Mesenchymal stem cell (in vitro differentiated cells and primary cell): ENCODE data around the gene ARMC8. TPM values are rescaled to one million over a fixed set of nuclear protein-coding genes. Genes with fewer than 3 reads are reported as not detected.

Experiments used
- DNase-seq: peaks from one replicate; pipeline ENCODE4 v3.0.0-alpha.2; 2013
- H2AFZ ChIP-seq: one replicate; pipeline ENCODE4 v1.6.1; 2013; ENCODE audit warnings: low read depth, mild to moderate bottlenecking, control low read depth, inconsistent platforms, low read length, moderate library complexity
- H2AK5ac ChIP-seq: 2 replicates; pipeline ENCODE4 v1.6.1; 2013; ENCODE audit warnings: low read length, moderate library complexity, mild to moderate bottlenecking, inconsistent platforms; ENCODE audit not compliant: severe bottlenecking
- H2BK120ac ChIP-seq: one replicate; pipeline ENCODE4 v1.6.1; 2013; ENCODE audit warnings: low read depth, mild to moderate bottlenecking, inconsistent platforms, low read length, moderate library complexity
- H2BK12ac ChIP-seq, 2 experiments: one replicate each; pipeline ENCODE4 v1.6.1; 2013; ENCODE audit warnings: inconsistent platforms in 2 of 2, low read length in 2 of 2, mild to moderate bottlenecking in 2 of 2, moderate library complexity in 2 of 2, control low read depth in 1 of 2
- H2BK15ac ChIP-seq: one replicate; pipeline ENCODE4 v1.6.1; 2013; ENCODE audit warnings: mild to moderate bottlenecking, low read depth, inconsistent platforms; ENCODE audit not compliant: poor library complexity, severe bottlenecking
- H2BK5ac ChIP-seq: 2 replicates; pipeline ENCODE4 v1.6.1; 2013; ENCODE audit warnings: low read depth, mild to moderate bottlenecking, low read length, control low read depth, inconsistent platforms; ENCODE audit not compliant: poor library complexity, severe bottlenecking
- H3K14ac ChIP-seq, 2 experiments: one replicate each; pipeline ENCODE4 v1.6.1; 2013; ENCODE audit warnings: inconsistent platforms in 2 of 2, low read length in 2 of 2, control low read depth in 1 of 2, mild to moderate bottlenecking in 1 of 2, moderate library complexity in 1 of 2
- H3K18ac ChIP-seq, 2 experiments: one replicate each; pipeline ENCODE4 v1.6.1; 2013; ENCODE audit warnings: inconsistent platforms in 2 of 2, low read length in 2 of 2, control low read depth in 1 of 2, low read depth in 1 of 2, mild to moderate bottlenecking in 1 of 2
- H3K23ac ChIP-seq, 2 experiments: one replicate each; pipeline ENCODE4 v1.6.1; 2013; ENCODE audit warnings: inconsistent platforms in 2 of 2, low read length in 2 of 2, mild to moderate bottlenecking in 2 of 2, moderate library complexity in 2 of 2, control low read depth in 1 of 2
- H3K27ac ChIP-seq: 2 replicates; pipeline ENCODE4 v1.5.1; 2013; ENCODE audit warnings: mild to moderate bottlenecking, moderate library complexity, low read length, control low read depth, inconsistent platforms; ENCODE audit not compliant: poor library complexity, severe bottlenecking
- H3K27me3 ChIP-seq, 2 experiments: 2 replicates each; pipeline versions ENCODE4 v1.6.1 to v1.7.0; 2013; ENCODE audit warnings: low read length in 2 of 2, mild to moderate bottlenecking in 2 of 2, moderate library complexity in 2 of 2, control low read depth in 1 of 2, inconsistent platforms in 1 of 2; ENCODE audit not compliant: control insufficient read depth in 1 of 2, insufficient read depth in 1 of 2
- H3K36me3 ChIP-seq, 2 experiments: 2 replicates each; pipeline versions ENCODE4 v1.6.1 to v1.7.0; 2013; ENCODE audit warnings: low read length in 2 of 2, control low read depth in 1 of 2, inconsistent platforms in 1 of 2, low read depth in 1 of 2, mild to moderate bottlenecking in 1 of 2; ENCODE audit not compliant: insufficient read depth in 2 of 2, control insufficient read depth in 1 of 2
- H3K4ac ChIP-seq, 2 experiments: one replicate each; pipeline ENCODE4 v1.6.1; 2013; ENCODE audit warnings: inconsistent platforms in 2 of 2, low read length in 2 of 2, mild to moderate bottlenecking in 2 of 2, moderate library complexity in 2 of 2, control low read depth in 1 of 2, low read depth in 1 of 2
- H3K4me1 ChIP-seq: 2 replicates; pipeline ENCODE4 v1.6.1; 2013; ENCODE audit warnings: low read depth, low read length, control low read depth; ENCODE audit not compliant: control insufficient read depth, insufficient read depth
- H3K4me2 ChIP-seq: 2 replicates; pipeline ENCODE4 v1.6.1; 2013; ENCODE audit warnings: low read length, mild to moderate bottlenecking, inconsistent platforms; ENCODE audit not compliant: poor library complexity, severe bottlenecking
- H3K4me3 ChIP-seq, 2 experiments: 2 replicates each; pipeline versions ENCODE4 v1.5.1 to v1.7.0; 2013; ENCODE audit warnings: low read length in 2 of 2, mild to moderate bottlenecking in 2 of 2, control low read depth in 1 of 2, low read depth in 1 of 2; ENCODE audit not compliant: insufficient read depth in 1 of 2
- H3K79me1 ChIP-seq: replicated peaks from 2 replicates; pipeline ENCODE4 v1.6.1; 2013; ENCODE audit warnings: mild to moderate bottlenecking, control low read depth, low read length, inconsistent platforms; ENCODE audit not compliant: poor library complexity, severe bottlenecking
- H3K9ac ChIP-seq: 2 replicates; pipeline ENCODE4 v1.7.0; 2013; ENCODE audit warnings: mild to moderate bottlenecking, low read length, moderate library complexity
- H3K9me3 ChIP-seq: 2 replicates; pipeline ENCODE4 v1.7.0; 2013; ENCODE audit warnings: mild to moderate bottlenecking, low read length; ENCODE audit not compliant: control insufficient read depth
- H4K8ac ChIP-seq: one replicate; pipeline ENCODE4 v1.6.1; 2013; ENCODE audit warnings: inconsistent platforms, mild to moderate bottlenecking, low read length, moderate library complexity
- H4K91ac ChIP-seq: one replicate; pipeline ENCODE4 v1.6.1; 2013; ENCODE audit warnings: mild to moderate bottlenecking, low read length, inconsistent platforms
- WGBS: methylation state at CpG from one replicate; pipeline ENCODE4 v1.1.7; 2013; ENCODE audit warnings: mixed read lengths; 5-methylcytosine and 5-hydroxymethylcytosine counted together
- polyA plus RNA-seq, 2 experiments: library from polyadenylated mRNA; stranded (reverse); fragments of 200-250 nt; gene quantifications; one replicate each; pipeline ENCODE4 v1.2.3, GENCODE V29; 2013

ARMC8 gene, protein sequence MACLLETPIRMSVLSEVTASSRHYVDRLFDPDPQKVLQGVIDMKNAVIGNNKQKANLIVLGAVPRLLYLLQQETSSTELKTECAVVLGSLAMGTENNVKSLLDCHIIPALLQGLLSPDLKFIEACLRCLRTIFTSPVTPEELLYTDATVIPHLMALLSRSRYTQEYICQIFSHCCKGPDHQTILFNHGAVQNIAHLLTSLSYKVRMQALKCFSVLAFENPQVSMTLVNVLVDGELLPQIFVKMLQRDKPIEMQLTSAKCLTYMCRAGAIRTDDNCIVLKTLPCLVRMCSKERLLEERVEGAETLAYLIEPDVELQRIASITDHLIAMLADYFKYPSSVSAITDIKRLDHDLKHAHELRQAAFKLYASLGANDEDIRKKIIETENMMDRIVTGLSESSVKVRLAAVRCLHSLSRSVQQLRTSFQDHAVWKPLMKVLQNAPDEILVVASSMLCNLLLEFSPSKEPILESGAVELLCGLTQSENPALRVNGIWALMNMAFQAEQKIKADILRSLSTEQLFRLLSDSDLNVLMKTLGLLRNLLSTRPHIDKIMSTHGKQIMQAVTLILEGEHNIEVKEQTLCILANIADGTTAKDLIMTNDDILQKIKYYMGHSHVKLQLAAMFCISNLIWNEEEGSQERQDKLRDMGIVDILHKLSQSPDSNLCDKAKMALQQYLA
- 33.1 TPM for polyA plus RNA-seq (2013, experiment 1 of 2)
- polyA plus RNA-seq (2013, experiment 2 of 2) = 30.9 TPM

DNA sequence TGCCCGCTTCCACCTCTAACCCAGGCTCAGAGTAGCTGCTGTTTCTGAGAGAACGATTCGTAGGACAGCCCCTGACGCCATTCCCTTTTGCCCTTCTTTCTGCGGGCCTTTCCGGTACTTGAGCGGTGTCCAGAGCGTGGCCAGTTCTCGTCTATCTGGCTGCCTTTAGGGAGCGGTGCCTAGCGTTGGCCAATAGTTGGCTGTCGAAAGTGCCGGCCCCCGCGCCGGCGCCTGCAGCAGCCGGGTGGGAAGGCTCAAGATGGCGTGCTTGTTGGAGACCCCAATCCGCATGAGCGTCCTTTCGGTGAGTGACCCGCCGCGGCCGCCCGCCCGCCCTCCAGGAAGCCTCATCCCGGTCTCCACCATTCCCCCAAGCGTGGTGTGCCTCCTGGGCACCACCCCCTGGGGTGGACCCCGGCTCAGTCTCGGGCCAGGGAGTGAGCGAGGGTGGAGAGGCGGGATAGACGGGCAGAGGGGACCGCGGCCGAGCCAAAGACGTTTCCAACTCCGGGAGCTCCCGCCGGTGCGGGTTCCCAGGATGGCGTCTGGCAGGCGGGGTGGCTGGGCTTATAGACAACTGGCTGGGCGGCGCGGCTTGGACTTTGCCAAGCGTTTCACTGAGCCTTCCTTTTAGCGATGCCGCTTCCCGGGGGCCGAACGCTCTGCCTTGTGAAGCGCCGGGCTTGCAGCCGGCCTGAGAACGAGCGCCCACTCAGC, at the start of gene ARMC8:
ARMC8 (plus strand) TSS at position 6 of the 717 bp plus-strand sequence; CDS start at position 260, 254 bp downstream.
- no peaks in the 10 kb centered on the region for H3K27me3 ChIP-seq
- peak within 1 kb of the TSS; percentile 87 for H3K4me2 ChIP-seq
- under 1% methylated on average over 49 of the region's 59 CpGs for WGBS
- H2AFZ ChIP-seq = peak within 1 kb of the TSS; percentile 91
- H3K14ac ChIP-seq = peak within 1 kb of the TSS in 1 of 2 experiments; percentile 84
- H3K9ac ChIP-seq = peak within 1 kb of the TSS; percentile 98
- no peaks in the 10 kb centered on the region for H3K9me3 ChIP-seq
- peak within 1 kb of the TSS; percentile 56 to 99 for H3K18ac ChIP-seq
- peak within 1 kb of the TSS; percentile 75 for H2BK5ac ChIP-seq
- H4K91ac ChIP-seq = peak within 1 kb of the TSS; percentile 91
- H4K8ac ChIP-seq = peak within 1 kb of the TSS; percentile 97
- no peak within 1 kb of the TSS for H3K23ac ChIP-seq
- peak within 1 kb of the TSS; percentile 98 for H3K27ac ChIP-seq
- peaks cover 2 to 15% of the 10 kb centered on the region in 2 experiments for H3K36me3 ChIP-seq
- H2BK15ac ChIP-seq = peak within 1 kb of the TSS; percentile 96
- H3K4me3 ChIP-seq = peak within 1 kb of the TSS; percentile 91 to 94
- H2BK120ac ChIP-seq = peak within 1 kb of the TSS; percentile 80
- DNase-seq = peak; percentile 88
- peak within 1 kb of the TSS in 1 of 2 experiments; percentile 76 for H2BK12ac ChIP-seq
- H3K79me1 ChIP-seq = peaks cover under 1% of the 10 kb centered on the region
- no peaks in the 10 kb centered on the region for H3K4me1 ChIP-seq
- H2AK5ac ChIP-seq = no peak within 1 kb of the TSS
- H3K4ac ChIP-seq = peak within 1 kb of the TSS; percentile 39 to 95

DNA sequence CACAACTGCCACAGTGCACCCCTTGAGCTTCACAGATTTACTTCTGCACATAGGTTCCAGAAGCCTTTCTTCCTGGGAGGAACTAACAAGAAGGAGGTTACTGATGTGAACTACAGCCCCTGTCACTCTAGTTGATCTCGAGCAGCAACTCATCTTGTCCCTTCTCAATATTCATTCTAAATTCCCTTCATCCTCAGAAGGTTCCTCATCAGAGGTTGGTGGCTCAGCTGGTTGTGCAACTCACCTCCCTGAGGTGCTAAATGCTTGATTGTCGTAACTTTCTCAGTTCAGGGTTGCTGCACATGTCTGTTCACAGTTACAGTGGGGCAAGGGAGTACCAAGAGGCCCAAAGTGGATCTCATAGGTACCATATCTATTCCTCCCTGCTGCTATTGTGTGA, 49.2 kb upstream of the ARMC8 start:
- Histone ChIP-seq H2BK120ac (no peak overlapping the region), H2BK15ac (no peak overlapping the region), H3K79me1 (no peaks in the 10 kb centered on the region), H2BK12ac (no peak overlapping the region), H2AFZ (no peak overlapping the region), H3K4me2 (no peak overlapping the region), H3K4me3 (no peak overlapping the region), H4K91ac (no peak overlapping the region), H3K36me3 (no peaks in the 10 kb centered on the region), H3K23ac (no peak overlapping the region), H3K4ac (no peak overlapping the region), H2BK5ac (no peak overlapping the region), H3K18ac (no peak overlapping the region), H3K9me3 (no peaks in the 10 kb centered on the region), H3K27ac (no peak overlapping the region), H3K9ac (no peak overlapping the region), H3K4me1 (no peaks in the 10 kb centered on the region), H2AK5ac (no peak overlapping the region), H3K14ac (no peak overlapping the region), H4K8ac (no peak overlapping the region), H3K27me3 (peaks cover 0 to 5% of the 10 kb centered on the region in 2 experiments)
- WGBS = 75% methylated on average over 2 of the region's 2 CpGs
- no peak for DNase-seq

DNA sequence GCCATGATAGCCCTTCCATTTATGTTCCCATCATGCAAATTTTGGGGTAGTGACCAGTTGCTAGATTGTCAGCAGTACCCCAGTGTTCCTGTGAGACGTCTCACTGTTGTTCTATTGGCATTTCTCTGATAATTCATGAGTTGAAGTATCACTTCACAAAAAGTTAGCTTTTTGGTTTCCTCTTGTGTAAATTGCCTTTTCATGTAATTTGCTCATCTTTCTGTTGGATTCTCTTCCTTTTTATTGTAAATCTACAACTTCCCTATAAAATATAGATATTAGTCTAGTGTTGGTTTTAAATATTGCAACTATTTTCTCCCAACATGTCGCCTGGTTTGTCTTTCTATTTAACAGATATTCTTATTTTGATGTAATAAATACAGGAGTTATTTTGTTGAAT, 47.4 kb upstream of the ARMC8 start:
- Histone ChIP-seq H3K23ac (no peak overlapping the region), H3K4ac (no peak overlapping the region), H2AFZ (no peak overlapping the region), H3K9ac (no peak overlapping the region), H2BK12ac (no peak overlapping the region), H2BK15ac (no peak overlapping the region), H3K27me3 (peaks cover 0 to 5% of the 10 kb centered on the region in 2 experiments), H2AK5ac (no peak overlapping the region), H3K27ac (no peak overlapping the region), H2BK5ac (no peak overlapping the region), H3K14ac (no peak overlapping the region), H3K4me1 (no peaks in the 10 kb centered on the region), H4K91ac (no peak overlapping the region), H3K79me1 (no peaks in the 10 kb centered on the region), H4K8ac (no peak overlapping the region), H3K4me3 (no peak overlapping the region), H3K18ac (no peak overlapping the region), H3K4me2 (no peak overlapping the region), H3K36me3 (no peaks in the 10 kb centered on the region), H3K9me3 (no peaks in the 10 kb centered on the region), H2BK120ac (no peak overlapping the region)
- WGBS = 80% methylated on average over 1 of the region's 2 CpGs
- DNase-seq = no peak

DNA sequence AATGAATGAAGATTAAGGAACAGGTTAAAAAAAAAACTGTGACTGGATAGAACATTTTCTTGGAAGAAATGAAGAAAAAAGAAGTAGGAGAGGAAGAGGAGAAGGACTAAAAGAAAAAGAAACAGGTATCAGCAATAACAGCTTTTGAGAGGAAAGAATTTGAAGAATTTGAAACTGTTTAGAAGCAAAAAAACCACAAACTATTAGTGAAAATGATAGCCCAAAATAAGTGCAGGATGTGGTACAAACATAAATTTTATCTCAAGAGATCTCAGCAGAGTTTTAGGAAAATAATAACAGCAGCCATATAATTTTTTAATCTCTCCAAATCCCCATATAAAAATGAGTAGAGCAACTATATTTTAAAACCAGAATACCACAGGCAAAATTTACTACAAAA, 46.2 kb upstream of the ARMC8 start:
- H2BK12ac ChIP-seq = no peak overlapping the region
- no peak overlapping the region for H2BK15ac ChIP-seq
- H3K23ac ChIP-seq = no peak overlapping the region
- no peak overlapping the region for H3K27ac ChIP-seq
- H4K8ac ChIP-seq = no peak overlapping the region
- no peak overlapping the region for H3K4me3 ChIP-seq
- H3K36me3 ChIP-seq = no peaks in the 10 kb centered on the region
- H3K18ac ChIP-seq = no peak overlapping the region
- H3K4ac ChIP-seq = no peak overlapping the region
- no peak overlapping the region for H2AFZ ChIP-seq
- no peak overlapping the region for H3K9ac ChIP-seq
- H3K79me1 ChIP-seq = no peaks in the 10 kb centered on the region
- H2AK5ac ChIP-seq = no peak overlapping the region
- no peak for DNase-seq
- H3K27me3 ChIP-seq = peaks cover 0 to 5% of the 10 kb centered on the region in 2 experiments
- no peaks in the 10 kb centered on the region for H3K9me3 ChIP-seq
- H2BK5ac ChIP-seq = no peak overlapping the region
- H2BK120ac ChIP-seq = no peak overlapping the region
- H3K4me2 ChIP-seq = no peak overlapping the region
- no peaks in the 10 kb centered on the region for H3K4me1 ChIP-seq
- H3K14ac ChIP-seq = no peak overlapping the region
- no peak overlapping the region for H4K91ac ChIP-seq
